Mesothelial cell of epicardium (in vitro differentiated cells): ENCODE data around the gene ANKDD1B. TPM values are rescaled to one million over a fixed set of nuclear protein-coding genes. Genes with fewer than 3 reads are reported as not detected.

Source experiments
- DNase-seq, 2 experiments: peaks; one replicate each; pipeline ENCODE4 v3.0.0; 2021; ENCODE audit warnings: low spot score in 2 of 2; ENCODE audit not compliant: unreplicated experiment in 2 of 2
- H3K27ac Mint-ChIP-seq: 2 replicates; pipeline ENCODE4 v1.8.0; 2021; ENCODE audit warnings: mixed read lengths
- H3K27me3 Mint-ChIP-seq: 2 replicates; pipeline ENCODE4 v1.8.0; 2021; ENCODE audit warnings: low read depth, mixed read lengths
- H3K36me3 Mint-ChIP-seq: 2 replicates; pipeline ENCODE4 v1.8.0; 2021; ENCODE audit warnings: mixed read lengths
- H3K4me1 Mint-ChIP-seq: 2 replicates; pipeline ENCODE4 v1.8.0; 2021; ENCODE audit warnings: mixed read lengths
- H3K4me3 Mint-ChIP-seq: 2 replicates; pipeline ENCODE4 v1.8.0; 2021; ENCODE audit warnings: mild to moderate bottlenecking, moderate library complexity, mixed read lengths
- H3K9me3 Mint-ChIP-seq: 2 replicates; pipeline ENCODE4 v1.8.0; 2021; ENCODE audit warnings: mixed read lengths
- total RNA-seq: library from RNA; stranded (reverse); gene quantifications from 3 replicates; pipeline ENCODE4 v1.2.1, GENCODE V29; 2021
- TF ChIP-seq, protein P1 (sequence below): fragments of 200-600 bp; sonication (generic); IDR thresholded peaks from one replicate; pipeline ENCODE4 v1.5.0; 2021; ENCODE audit warnings: antibody characterized with exemption; ENCODE audit not compliant: unreplicated experiment

The ANKDD1B gene
- total RNA-seq, 1 donor from 2014 or later, result 1.1 TPM

DNA sequence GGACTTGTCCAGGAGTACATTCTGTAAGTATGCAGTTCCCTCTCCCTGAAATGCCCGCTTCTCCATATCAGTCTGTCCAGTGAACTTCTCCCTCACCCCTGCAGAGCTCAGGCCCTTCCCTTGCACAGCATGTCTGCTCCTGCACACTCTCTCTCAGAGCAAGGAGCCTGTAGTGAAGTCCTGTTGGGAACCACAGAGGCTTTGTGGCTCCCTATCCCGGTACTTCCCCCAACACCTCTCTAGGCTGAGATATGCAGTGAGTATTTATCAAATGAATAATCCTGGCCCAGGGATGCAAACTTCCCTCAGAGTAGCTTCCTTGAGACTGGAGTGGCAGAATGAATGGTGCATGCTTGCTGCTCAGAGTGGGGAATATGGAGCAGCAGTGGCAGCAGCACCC, 57.2 kb downstream of the ANKDD1B start:
- TF ChIP-seq, protein P1, sequence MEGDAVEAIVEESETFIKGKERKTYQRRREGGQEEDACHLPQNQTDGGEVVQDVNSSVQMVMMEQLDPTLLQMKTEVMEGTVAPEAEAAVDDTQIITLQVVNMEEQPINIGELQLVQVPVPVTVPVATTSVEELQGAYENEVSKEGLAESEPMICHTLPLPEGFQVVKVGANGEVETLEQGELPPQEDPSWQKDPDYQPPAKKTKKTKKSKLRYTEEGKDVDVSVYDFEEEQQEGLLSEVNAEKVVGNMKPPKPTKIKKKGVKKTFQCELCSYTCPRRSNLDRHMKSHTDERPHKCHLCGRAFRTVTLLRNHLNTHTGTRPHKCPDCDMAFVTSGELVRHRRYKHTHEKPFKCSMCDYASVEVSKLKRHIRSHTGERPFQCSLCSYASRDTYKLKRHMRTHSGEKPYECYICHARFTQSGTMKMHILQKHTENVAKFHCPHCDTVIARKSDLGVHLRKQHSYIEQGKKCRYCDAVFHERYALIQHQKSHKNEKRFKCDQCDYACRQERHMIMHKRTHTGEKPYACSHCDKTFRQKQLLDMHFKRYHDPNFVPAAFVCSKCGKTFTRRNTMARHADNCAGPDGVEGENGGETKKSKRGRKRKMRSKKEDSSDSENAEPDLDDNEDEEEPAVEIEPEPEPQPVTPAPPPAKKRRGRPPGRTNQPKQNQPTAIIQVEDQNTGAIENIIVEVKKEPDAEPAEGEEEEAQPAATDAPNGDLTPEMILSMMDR, result no peak
- no peaks in the 10 kb centered on the region for H3K9me3 Mint-ChIP-seq
- H3K4me1 Mint-ChIP-seq, result peaks cover 44% of the 10 kb centered on the region
- H3K27me3 Mint-ChIP-seq, result no peaks in the 10 kb centered on the region
- no peak overlapping the region for H3K27ac Mint-ChIP-seq
- no peak for DNase-seq
- H3K4me3 Mint-ChIP-seq, result no peak overlapping the region
- peaks cover 4% of the 10 kb centered on the region for H3K36me3 Mint-ChIP-seq

DNA sequence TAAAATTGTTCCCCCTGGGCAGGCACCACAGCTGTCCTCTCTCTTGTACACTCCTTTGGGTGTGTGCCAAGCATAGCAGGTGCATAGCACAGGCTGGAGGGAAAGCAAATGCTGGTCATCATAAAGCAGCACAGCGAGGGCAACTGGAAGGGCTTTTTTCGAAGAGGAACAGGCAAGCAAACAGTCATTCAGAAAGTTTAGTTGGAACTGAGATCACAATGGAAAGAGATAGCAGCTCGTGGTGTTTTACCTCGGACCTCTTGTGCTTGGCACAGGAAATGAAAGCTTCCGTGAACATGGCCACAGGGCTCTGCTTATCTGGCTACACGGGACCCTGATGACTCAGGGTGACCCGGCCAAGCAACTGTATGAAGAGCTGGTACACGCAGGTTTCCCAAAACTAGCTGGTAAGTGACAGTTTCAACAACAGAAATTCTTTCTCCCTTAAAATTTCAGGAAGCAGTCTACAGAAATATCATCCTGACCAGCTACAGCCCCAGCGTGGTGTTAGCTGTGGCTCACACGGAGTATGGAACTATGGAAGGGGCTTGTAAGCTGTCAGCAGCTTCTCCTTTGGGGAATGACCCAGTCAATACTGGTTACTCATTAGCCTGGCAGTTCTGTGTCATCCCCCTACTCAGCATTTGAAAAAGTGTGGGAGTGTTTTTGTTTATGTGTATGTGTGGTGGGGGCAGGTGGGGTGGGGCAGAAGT, 57.9 kb downstream of the ANKDD1B start:
- DNase-seq, result no peak
- H3K27ac Mint-ChIP-seq, result no peak overlapping the region

DNA sequence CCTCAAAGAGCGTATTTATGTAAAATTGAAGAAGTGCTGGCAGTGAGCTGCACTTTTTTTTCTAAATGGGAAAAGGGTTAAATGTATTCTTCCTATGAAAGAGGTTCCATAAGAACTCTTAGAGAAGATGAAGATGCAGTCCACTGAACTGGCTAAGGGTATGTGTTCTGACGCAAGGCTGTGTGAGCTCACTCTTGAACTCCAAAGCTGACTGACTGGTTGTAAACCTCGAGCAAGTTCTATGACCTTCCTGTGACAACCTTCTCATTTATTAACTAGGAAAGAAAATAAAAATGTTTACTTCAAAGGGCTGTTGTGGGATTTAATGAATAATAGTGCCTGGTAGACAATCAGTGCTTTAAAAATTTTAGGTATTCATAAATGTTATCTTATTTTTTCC, 59.3 kb downstream of the ANKDD1B start:
- no peak overlapping the region for H3K27ac Mint-ChIP-seq
- H3K4me3 Mint-ChIP-seq, result no peak overlapping the region
- peaks cover 4% of the 10 kb centered on the region for H3K36me3 Mint-ChIP-seq
- TF ChIP-seq, protein P1, result no peak
- no peaks in the 10 kb centered on the region for H3K9me3 Mint-ChIP-seq
- H3K4me1 Mint-ChIP-seq, result peaks cover 33% of the 10 kb centered on the region
- no peak for DNase-seq
- H3K27me3 Mint-ChIP-seq, result no peaks in the 10 kb centered on the region

More for the DNA sequence above, 57.9 kb downstream of the ANKDD1B start:
- Mint-ChIP-seq H3K4me1 (peaks cover 37% of the 10 kb centered on the region), H3K36me3 (peaks cover 4% of the 10 kb centered on the region), H3K4me3 (no peak overlapping the region), H3K27me3 (no peaks in the 10 kb centered on the region), H3K9me3 (no peaks in the 10 kb centered on the region)
- TF ChIP-seq, protein P1, result no peak

DNA sequence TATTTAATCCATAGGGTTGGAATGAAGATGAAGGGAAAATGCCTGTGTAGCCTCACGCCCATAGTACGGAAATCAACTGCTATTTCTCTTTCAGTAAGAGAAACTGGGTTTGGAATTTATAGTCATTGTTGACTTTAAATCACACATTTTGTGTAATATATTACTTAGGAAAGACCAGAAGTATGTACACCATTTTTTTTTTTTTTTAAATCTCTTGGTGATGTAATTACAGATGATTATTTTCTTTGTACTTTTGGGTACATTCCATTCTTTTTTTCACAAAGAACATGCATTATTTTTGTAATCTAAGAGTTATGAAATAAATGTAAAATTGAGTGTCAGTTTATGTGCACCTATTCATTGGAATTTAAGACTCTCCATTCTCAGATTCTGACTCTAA, 60.3 kb downstream of the ANKDD1B start:
- peaks cover 40% of the 10 kb centered on the region for H3K4me1 Mint-ChIP-seq
- H3K36me3 Mint-ChIP-seq, result peaks cover 4% of the 10 kb centered on the region
- H3K4me3 Mint-ChIP-seq, result no peak overlapping the region
- no peak for DNase-seq
- TF ChIP-seq, protein P1, result no peak
- no peak overlapping the region for H3K27ac Mint-ChIP-seq
- no peaks in the 10 kb centered on the region for H3K9me3 Mint-ChIP-seq
- no peaks in the 10 kb centered on the region for H3K27me3 Mint-ChIP-seq

DNA sequence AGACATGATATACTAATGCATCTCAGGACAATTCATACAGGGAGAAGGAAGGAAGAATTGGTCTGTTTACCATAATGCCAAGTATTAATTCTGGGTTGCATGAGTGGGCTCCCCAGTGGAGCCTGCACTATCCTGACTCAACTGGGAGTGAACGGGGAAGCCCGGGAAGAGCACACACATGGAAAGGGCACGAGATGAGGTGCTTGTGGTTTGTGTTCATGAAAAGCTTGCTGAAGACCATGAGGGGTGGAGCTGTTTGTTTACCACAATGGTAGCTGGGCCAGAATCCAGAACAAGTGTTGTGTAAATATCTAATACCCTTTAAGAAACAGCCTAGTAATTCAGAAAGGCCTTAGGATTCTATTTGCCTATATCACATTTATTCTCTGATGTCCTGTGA, 61.4 kb downstream of the ANKDD1B start:
- TF ChIP-seq, protein P1, result no peak
- DNase-seq, result no peak
- Mint-ChIP-seq H3K9me3 (no peaks in the 10 kb centered on the region), H3K27ac (no peak overlapping the region), H3K4me1 (peaks cover 40% of the 10 kb centered on the region), H3K27me3 (no peaks in the 10 kb centered on the region), H3K36me3 (peaks cover 4% of the 10 kb centered on the region), H3K4me3 (no peak overlapping the region)
